ENCODE data around the gene FBXO31. TPM values are rescaled to one million over a fixed set of nuclear protein-coding genes. Genes with fewer than 3 reads are reported as not detected.

FBXO31 gene
- total RNA-seq, 4 donors from 2014 or later: 89.4 to 241 (median 147) TPM

GRCh38 chr16:87306516-87306915, 77.1 kb downstream of the FBXO31 start:
- Histone ChIP-seq H3K27ac (no peak overlapping the region), H3K27me3 (no peaks in the 10 kb centered on the region), H3K36me3 (peaks cover 0 to 18% (median 0%) of the 10 kb centered on the region in 3 donors), H3K4me1 (no peaks in the 10 kb centered on the region), H3K9me3 (peaks cover 0 to 12% (median 0%) of the 10 kb centered on the region in 4 donors), H3K4me3 (no peak overlapping the region)
- no peak for DNase-seq (ENCODE audit: low spot score in 2 of 2)
- 78 to 85% methylated on average over 3 of the region's 3 CpGs for WGBS, 2 donors
- TF ChIP-seq CTCF (IDR thresholded peaks at IDR 0.05): no peak

- 60 to 63% methylated on average over 26 to 30 of the region's 30 CpGs for WGBS, 2 donors
- DNase-seq (ENCODE audit: low spot score in 2 of 2): no peak
- H3K9me3 ChIP-seq: peaks cover 0 to 12% (median 0%) of the 10 kb centered on the region in 4 donors
- TF ChIP-seq CTCF (IDR thresholded peaks at IDR 0.05): no peak
- TF ChIP-seq EP300 (IDR thresholded peaks at IDR 0.05): no peak
- no peak for TF ChIP-seq POLR2A (IDR thresholded peaks at IDR 0.05)
- no peaks in the 10 kb centered on the region for H3K27me3 ChIP-seq
- H3K4me3 ChIP-seq: no peak overlapping the region
- no peaks in the 10 kb centered on the region for H3K4me1 ChIP-seq
- peaks cover 0 to 18% (median 0%) of the 10 kb centered on the region in 3 donors for H3K36me3 ChIP-seq
- no peak overlapping the region for H3K27ac ChIP-seq
Observed at GRCh38 chr16:87305505-87306391, 77.8 kb downstream of the FBXO31 start.

- DNase-seq (ENCODE audit: low spot score in 2 of 2): no peak
- H3K9me3 ChIP-seq: peaks cover 0 to 12% (median 0%) of the 10 kb centered on the region in 4 donors
- no peak overlapping the region for H3K4me3 ChIP-seq
- 59 to 61% methylated on average over 10 of the region's 10 CpGs for WGBS, 2 donors
- H3K27me3 ChIP-seq: no peaks in the 10 kb centered on the region
- peaks cover 0 to 18% (median 0%) of the 10 kb centered on the region in 3 donors for H3K36me3 ChIP-seq
- H3K27ac ChIP-seq: no peak overlapping the region
- H3K4me1 ChIP-seq: no peaks in the 10 kb centered on the region
- TF ChIP-seq POLR2A (IDR thresholded peaks at IDR 0.05) (no peak), EP300 (IDR thresholded peaks at IDR 0.05) (no peak), CTCF (IDR thresholded peaks at IDR 0.05) (no peak)
Observed at GRCh38 chr16:87304951-87305350, 78.6 kb downstream of the FBXO31 start.

GRCh38 chr16:87303962-87304521, 79.5 kb downstream of the FBXO31 start:
- TF ChIP-seq CTCF (IDR thresholded peaks at IDR 0.05) (no peak), EP300 (IDR thresholded peaks at IDR 0.05) (no peak), POLR2A (IDR thresholded peaks at IDR 0.05) (no peak)
- DNase-seq (ENCODE audit: low spot score in 2 of 2): no peak
- no peaks in the 10 kb centered on the region for H3K4me1 ChIP-seq
- H3K27me3 ChIP-seq: no peaks in the 10 kb centered on the region
- H3K4me3 ChIP-seq: no peak overlapping the region
- no peak overlapping the region for H3K27ac ChIP-seq
- 94 to 96% methylated on average over 4 of the region's 4 CpGs for WGBS, 2 donors
- H3K36me3 ChIP-seq: peaks cover 0 to 24% (median 0%) of the 10 kb centered on the region in 3 donors
- H3K9me3 ChIP-seq: peaks cover 0 to 12% (median 0%) of the 10 kb centered on the region in 4 donors

- 81 to 84% methylated on average over 7 of the region's 7 CpGs for WGBS, 2 donors
- no peak overlapping the region for H3K4me3 ChIP-seq
- DNase-seq (ENCODE audit: low spot score in 2 of 2): no peak
- H3K9me3 ChIP-seq: peaks cover 0 to 7% (median 0%) of the 10 kb centered on the region in 4 donors
- no peak for TF ChIP-seq POLR2A (IDR thresholded peaks at IDR 0.05)
- no peak for TF ChIP-seq EP300 (IDR thresholded peaks at IDR 0.05)
- TF ChIP-seq CTCF (IDR thresholded peaks at IDR 0.05): no peak
- H3K27ac ChIP-seq: no peak overlapping the region
- H3K27me3 ChIP-seq: no peaks in the 10 kb centered on the region
- peaks cover 0 to 28% (median 0%) of the 10 kb centered on the region in 3 donors for H3K36me3 ChIP-seq
- H3K4me1 ChIP-seq: no peaks in the 10 kb centered on the region
Observed at GRCh38 chr16:87303431-87303930, 80.1 kb downstream of the FBXO31 start.
